ENCODE data around the gene CLDN34. TPM values are rescaled to one million over a fixed set of nuclear protein-coding genes. Genes with fewer than 3 reads are reported as not detected.

Gene CLDN34
- total RNA-seq, 4 donors from 2014 or later, result 0.26 to 3.1 (median 1.7) TPM; not detected in 1

DNA sequence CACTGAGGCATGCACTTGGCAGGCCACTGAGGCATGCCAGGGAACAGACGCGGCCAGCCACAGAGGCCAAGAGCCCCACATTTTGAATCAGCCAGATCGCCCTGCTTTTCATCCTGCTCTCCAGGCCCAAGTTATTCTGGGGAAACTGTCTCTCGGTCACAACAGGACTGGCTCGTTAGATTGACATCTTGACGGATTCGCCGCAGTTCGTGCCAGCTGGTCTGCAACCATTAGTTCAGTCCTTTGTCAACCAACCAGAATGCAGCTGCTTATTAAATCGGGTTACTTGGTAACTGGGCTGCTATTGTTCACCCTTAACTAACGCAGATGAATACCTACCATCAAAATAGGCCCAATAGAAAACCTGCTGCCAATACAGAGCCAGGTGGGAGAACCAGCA lies 16.7 kb downstream of the CLDN34 start:
- Histone ChIP-seq H3K4me1 (no peaks in the 10 kb centered on the region), H3K27ac (no peak overlapping the region), H3K9me3 (no peaks in the 10 kb centered on the region), H3K4me3 (no peak overlapping the region), H3K36me3 (no peaks in the 10 kb centered on the region), H3K27me3 (no peaks in the 10 kb centered on the region)
- intact Hi-C loops (cut with DNase I), result no loop called here
- 89 to 100% methylated on average over 2 to 11 of the region's 11 CpGs for WGBS, 2 donors
- DNase-seq, result no peak
- no peak for TF ChIP-seq POLR2A (IDR thresholded peaks at IDR 0.05)
- TF ChIP-seq, protein P1, sequence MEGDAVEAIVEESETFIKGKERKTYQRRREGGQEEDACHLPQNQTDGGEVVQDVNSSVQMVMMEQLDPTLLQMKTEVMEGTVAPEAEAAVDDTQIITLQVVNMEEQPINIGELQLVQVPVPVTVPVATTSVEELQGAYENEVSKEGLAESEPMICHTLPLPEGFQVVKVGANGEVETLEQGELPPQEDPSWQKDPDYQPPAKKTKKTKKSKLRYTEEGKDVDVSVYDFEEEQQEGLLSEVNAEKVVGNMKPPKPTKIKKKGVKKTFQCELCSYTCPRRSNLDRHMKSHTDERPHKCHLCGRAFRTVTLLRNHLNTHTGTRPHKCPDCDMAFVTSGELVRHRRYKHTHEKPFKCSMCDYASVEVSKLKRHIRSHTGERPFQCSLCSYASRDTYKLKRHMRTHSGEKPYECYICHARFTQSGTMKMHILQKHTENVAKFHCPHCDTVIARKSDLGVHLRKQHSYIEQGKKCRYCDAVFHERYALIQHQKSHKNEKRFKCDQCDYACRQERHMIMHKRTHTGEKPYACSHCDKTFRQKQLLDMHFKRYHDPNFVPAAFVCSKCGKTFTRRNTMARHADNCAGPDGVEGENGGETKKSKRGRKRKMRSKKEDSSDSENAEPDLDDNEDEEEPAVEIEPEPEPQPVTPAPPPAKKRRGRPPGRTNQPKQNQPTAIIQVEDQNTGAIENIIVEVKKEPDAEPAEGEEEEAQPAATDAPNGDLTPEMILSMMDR (IDR thresholded peaks at IDR 0.05), result no peak

DNA sequence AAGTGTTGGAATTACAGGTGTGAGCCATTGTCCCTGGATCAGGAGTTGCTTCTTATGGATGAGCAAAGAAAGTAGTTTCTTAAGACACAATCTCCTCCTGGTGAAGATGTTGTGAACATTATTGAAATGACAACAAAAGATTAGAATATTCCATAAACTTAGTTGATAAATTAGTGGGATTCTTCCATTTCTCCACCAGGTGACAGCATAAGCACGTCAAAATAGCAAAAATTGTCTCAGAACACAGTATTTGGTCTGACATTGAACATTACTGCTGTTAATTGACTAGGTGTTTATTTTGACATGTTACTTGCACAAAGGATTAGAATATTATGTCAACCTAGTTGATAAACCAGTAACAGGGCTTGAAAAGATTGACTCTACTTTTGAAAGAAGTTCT lies 21.6 kb downstream of the CLDN34 start:
- H3K9me3 ChIP-seq, result no peaks in the 10 kb centered on the region
- 13 to 24% methylated on average over 1 of the region's 1 CpG for WGBS, 2 donors
- no peaks in the 10 kb centered on the region for H3K27me3 ChIP-seq
- no peaks in the 10 kb centered on the region for H3K4me1 ChIP-seq
- intact Hi-C loops (cut with DNase I), result no loop called here
- no peak overlapping the region for H3K27ac ChIP-seq
- H3K4me3 ChIP-seq, result no peak overlapping the region
- H3K36me3 ChIP-seq, result no peaks in the 10 kb centered on the region
- TF ChIP-seq, protein P1 (IDR thresholded peaks at IDR 0.05), result peak in 5 of 6 experiments; percentile 14 to 53 (median 31)
- no peak for TF ChIP-seq POLR2A (IDR thresholded peaks at IDR 0.05)
- no peak for DNase-seq

DNA sequence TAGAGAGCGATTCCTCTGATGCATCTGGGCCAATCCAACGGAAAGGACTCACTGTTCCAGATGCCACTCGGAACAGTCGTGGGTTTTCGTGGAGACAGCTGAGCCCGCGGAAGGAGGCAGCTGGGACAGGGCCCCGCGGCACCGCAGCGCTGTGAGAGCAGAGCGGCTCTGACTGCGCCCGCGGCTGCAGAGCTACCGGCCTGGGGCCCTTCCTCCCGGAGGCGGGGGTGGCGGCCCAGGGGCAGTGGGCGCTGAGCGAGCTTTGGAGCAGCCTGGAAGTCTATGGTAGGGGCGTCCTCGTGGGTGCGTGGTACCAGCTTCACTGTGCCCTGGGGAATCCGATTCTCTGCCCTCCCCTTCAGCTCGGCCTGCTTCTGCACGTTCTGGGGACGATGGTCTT lies 24.9 kb downstream of the CLDN34 start:
- intact Hi-C loops (cut with DNase I), result no loop called here
- H3K36me3 ChIP-seq, result no peaks in the 10 kb centered on the region
- no peak for DNase-seq
- H3K27ac ChIP-seq, result no peak overlapping the region
- no peak for TF ChIP-seq POLR2A (IDR thresholded peaks at IDR 0.05)
- TF ChIP-seq, protein P1 (IDR thresholded peaks at IDR 0.05), result no peak
- H3K4me3 ChIP-seq, result no peak overlapping the region
- no peaks in the 10 kb centered on the region for H3K27me3 ChIP-seq
- peaks cover 0 to 4% (median 0%) of the 10 kb centered on the region in 3 donors for H3K4me1 ChIP-seq
- H3K9me3 ChIP-seq, result no peaks in the 10 kb centered on the region
- WGBS, 2 donors, result 87% methylated on average over 3 of the region's 28 CpGs; no CpG with 5 or more reads in 1 of the 2 donors

DNA sequence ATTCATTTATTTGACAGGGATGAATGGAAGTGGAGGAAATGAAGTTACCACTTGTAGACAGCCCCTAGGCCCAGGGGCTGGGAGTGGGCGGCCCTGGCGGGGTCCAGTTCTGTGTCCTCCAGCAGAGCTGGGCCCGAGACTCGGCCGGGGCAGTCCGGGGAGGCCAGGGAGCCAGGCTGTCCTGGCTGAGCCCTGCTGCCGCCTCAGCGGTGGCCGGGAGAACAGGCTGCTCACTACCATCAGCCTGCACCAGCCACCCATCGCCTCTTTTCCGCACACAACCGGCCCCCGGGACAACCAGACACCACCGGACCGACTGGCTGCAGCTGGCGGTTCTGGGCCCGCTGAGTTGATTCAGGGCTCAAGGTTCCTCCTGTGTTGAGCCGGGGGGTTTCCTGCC lies 25.6 kb downstream of the CLDN34 start:
- H3K9me3 ChIP-seq, result no peaks in the 10 kb centered on the region
- WGBS, 2 donors, result 100% methylated on average over 2 of the region's 18 CpGs; no CpG with 5 or more reads in 1 of the 2 donors
- H3K4me3 ChIP-seq, result no peak overlapping the region
- TF ChIP-seq, protein P1 (IDR thresholded peaks at IDR 0.05), result no peak
- no peak for TF ChIP-seq POLR2A (IDR thresholded peaks at IDR 0.05)
- H3K27me3 ChIP-seq, result no peaks in the 10 kb centered on the region
- H3K4me1 ChIP-seq, result peaks cover 0 to 4% (median 0%) of the 10 kb centered on the region in 3 donors
- no peak for DNase-seq
- H3K36me3 ChIP-seq, result no peaks in the 10 kb centered on the region
- no peak overlapping the region for H3K27ac ChIP-seq
- intact Hi-C loops (cut with DNase I), result no loop called here

DNA sequence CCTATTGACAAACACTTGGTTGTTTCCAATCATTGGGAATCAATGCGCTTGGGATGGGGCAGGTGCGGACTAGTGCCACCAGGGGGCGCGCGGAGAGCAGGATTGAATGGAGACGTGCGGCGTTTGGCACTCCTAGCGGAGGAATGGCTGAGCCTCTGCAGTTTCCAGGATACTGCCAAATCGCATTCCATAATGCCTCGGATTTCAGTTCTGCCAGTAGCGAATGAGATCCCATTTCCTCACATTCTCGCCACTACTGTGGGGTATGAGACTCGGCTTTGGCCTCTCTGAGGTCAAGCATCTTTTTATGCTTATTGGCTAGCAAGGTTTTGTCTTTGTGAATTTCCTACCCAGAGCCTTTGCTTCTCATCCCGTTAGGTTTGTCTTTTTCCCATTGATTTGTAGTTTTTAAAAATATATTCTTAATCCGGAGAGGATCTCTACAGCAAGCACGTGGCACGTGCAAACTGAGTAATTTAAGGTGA lies 28.7 kb downstream of the CLDN34 start:
- 14 to 30% methylated on average over 15 to 18 of the region's 18 CpGs for WGBS, 2 donors
- H3K9me3 ChIP-seq, result no peaks in the 10 kb centered on the region
- peaks cover 0 to 4% (median 0%) of the 10 kb centered on the region in 3 donors for H3K4me1 ChIP-seq
- no peaks in the 10 kb centered on the region for H3K36me3 ChIP-seq
- no peak for DNase-seq
- H3K27ac ChIP-seq, result no peak overlapping the region
- intact Hi-C loops (cut with DNase I), result loop anchor here (5.0 kb wide), 1 partner anchor 121 kb away; no protein-coding TSS in a partner anchor
- H3K27me3 ChIP-seq, result no peaks in the 10 kb centered on the region
- TF ChIP-seq, protein P1 (IDR thresholded peaks at IDR 0.05), result peak; percentile 75 to 98 (median 96)
- no peak for TF ChIP-seq POLR2A (IDR thresholded peaks at IDR 0.05)
- H3K4me3 ChIP-seq, result no peak overlapping the region

All from esophagus squamous epithelium (tissue), 5 donors.